ENCODE results near the gene MAP3K20. TPM values are rescaled to one million over a fixed set of nuclear protein-coding genes. Genes with fewer than 3 reads are reported as not detected.

The MAP3K20 gene
- total RNA-seq, 1 experiment from 2014 or later, result 7.1 TPM

DNA sequence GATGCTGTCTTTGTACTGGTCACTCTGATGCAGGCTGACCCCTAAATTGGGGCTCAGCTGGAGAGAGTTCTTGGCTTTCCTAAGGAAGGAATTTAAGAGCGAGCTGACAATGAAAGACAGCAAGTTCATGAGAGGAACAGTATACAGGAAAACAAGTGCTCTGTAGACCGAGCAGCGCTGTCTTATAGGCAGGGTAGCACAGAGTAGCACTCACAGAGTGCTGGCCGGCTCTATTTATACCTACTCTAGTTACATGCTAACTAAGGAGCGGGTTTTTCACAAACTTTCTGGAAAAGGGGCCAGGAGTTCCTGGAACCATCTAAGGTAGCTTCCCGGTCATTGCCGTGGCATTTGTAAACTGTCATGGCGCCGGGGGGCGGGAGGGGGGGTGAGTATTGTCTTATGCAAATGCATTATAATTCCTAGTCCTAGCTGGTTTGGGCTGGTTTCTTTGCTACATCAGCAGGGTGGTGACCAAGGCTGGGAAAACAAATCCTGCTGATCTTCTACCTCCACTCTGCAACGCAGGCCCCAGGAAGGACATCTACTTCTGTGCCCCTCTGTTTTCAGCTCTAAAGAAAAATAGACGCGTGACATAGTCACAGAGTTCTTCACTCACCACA is 31.6 kb upstream of the MAP3K20 start:
- H3K4me3 ChIP-seq (ENCODE audit: insufficient read depth, low read depth, low read length), result no peak overlapping the region
- H3K27me3 ChIP-seq (ENCODE audit: control insufficient read depth, insufficient read depth, low read length), result no peaks in the 10 kb centered on the region
- H3K36me3 ChIP-seq (replicated peaks; ENCODE audit: control insufficient read depth, insufficient read depth, low read length), result no peaks in the 10 kb centered on the region
- DNase-seq, result no peak

DNA sequence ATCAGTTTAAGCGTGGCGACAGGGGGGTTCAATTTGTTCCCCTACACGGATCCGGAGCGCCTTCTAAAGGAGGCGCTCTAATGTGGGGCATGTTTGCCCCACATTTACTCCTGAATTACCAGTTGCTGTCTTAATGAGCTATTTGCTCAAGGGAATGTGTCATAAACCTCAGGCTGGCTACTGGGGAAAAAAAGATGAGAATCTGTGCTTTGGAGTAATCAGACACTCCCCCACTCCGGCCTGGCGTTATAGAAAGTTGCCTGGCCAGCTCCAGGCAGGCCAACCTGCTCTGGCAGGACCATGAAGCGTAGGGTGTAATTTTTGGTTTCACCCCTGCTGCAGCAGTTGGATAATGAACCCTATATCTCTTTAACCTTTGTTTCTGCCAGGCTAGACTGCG is 31.0 kb upstream of the MAP3K20 start:
- no peak overlapping the region for H3K4me3 ChIP-seq (ENCODE audit: insufficient read depth, low read depth, low read length)
- H3K36me3 ChIP-seq (replicated peaks; ENCODE audit: control insufficient read depth, insufficient read depth, low read length), result no peaks in the 10 kb centered on the region
- DNase-seq, result no peak
- H3K27me3 ChIP-seq (ENCODE audit: control insufficient read depth, insufficient read depth, low read length), result no peaks in the 10 kb centered on the region

DNA sequence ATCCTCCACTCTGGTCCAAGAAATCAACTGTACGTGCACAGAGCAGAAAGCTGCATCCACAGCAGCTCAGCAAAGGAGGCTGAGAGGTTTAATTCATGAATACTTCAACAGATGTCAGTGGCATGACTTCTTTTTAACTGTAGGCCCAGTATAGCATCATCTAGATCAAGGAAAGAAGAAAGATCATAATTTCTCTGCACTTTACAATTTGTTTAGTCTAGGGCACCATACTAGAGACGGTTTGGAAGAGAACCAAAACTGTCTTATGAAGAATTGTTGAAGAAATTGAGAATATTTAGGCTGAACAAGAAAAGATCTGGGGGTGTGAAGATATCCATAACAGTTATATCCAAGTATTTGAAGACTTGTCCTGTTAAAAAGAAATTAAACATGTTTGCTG is 30.5 kb upstream of the MAP3K20 start:
- Histone ChIP-seq H3K36me3 (replicated peaks; ENCODE audit: control insufficient read depth, insufficient read depth, low read length) (no peaks in the 10 kb centered on the region), H3K4me3 (ENCODE audit: insufficient read depth, low read depth, low read length) (no peak overlapping the region), H3K27me3 (ENCODE audit: control insufficient read depth, insufficient read depth, low read length) (no peaks in the 10 kb centered on the region)
- no peak for DNase-seq

DNA sequence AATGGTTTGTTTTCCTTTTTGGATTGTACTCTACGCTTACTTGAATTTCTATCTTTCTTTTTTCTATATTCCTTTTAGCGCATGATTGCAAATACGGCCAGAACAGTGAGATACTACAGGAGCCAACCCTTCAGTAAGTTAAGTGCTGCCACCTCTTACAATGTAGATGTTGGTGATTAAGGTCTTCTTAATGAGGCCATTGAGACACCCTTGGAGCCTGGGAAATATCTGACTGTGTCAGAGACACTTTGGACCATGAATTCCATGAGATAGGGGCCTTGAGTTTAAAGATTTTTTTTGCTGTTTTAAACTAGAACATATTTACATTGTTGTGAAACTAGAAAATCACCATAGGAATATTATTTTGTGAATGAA is 27.1 kb upstream of the MAP3K20 start:
- Histone ChIP-seq H3K36me3 (replicated peaks; ENCODE audit: control insufficient read depth, insufficient read depth, low read length) (no peaks in the 10 kb centered on the region), H3K27me3 (ENCODE audit: control insufficient read depth, insufficient read depth, low read length) (no peaks in the 10 kb centered on the region), H3K4me3 (ENCODE audit: insufficient read depth, low read depth, low read length) (no peak overlapping the region)
- no peak for DNase-seq

DNA sequence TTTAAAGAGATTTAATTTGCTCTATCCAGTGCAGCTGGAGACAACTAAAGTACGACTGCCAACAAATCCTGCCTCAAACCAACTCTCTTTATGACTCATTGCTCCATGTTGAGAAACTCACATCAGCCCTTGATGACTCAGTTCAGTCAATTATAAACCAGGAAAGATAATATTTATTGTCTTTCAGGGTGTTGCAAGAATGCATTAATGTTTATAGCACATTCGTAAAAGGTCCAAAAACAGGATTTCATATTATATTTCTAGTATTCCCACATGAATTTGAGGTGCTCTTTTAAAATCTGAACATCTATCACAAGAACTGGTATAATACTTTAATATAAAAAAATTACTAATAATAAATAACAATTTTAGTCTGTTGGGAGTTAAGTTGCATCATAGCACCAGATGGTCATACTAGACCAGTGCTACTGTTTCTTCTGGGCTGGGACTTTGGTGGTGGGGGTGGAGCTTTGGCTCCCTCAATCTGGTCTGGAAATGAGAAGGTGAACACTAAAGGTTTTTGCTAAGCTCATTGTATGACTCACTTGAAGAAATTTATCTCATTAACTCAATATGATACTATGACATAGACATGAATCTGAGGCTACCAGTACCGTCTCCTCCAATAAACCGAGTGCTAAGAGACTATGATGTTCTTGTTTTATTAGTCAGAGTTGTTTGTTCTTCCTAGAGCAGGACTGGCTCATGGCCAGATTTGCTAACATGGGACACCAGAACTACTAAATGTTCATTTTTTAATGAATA is 26.6 kb upstream of the MAP3K20 start:
- Histone ChIP-seq H3K36me3 (replicated peaks; ENCODE audit: control insufficient read depth, insufficient read depth, low read length) (no peaks in the 10 kb centered on the region), H3K27me3 (ENCODE audit: control insufficient read depth, insufficient read depth, low read length) (no peaks in the 10 kb centered on the region), H3K4me3 (ENCODE audit: insufficient read depth, low read depth, low read length) (no peak overlapping the region)
- DNase-seq, result no peak

DNA sequence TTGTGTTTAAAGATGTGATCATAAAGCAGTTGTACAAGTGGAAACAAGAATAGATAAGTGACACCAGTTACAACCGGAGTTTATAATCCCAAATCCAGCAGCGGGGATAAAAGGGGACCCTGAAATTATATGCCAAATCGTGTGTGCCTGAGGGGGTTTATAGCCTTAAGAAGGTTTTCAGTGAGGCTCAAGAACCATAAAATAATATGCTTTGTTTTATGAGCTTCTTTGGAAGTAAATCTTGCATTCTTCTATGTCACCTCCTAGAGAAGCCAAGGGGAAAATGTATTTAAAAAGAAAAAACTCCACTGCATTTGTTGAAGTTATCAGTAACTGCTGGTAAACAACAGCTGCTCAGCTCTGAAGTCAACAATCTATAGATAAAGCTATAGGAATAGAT is 25.8 kb upstream of the MAP3K20 start:
- no peak for DNase-seq
- H3K4me3 ChIP-seq (ENCODE audit: insufficient read depth, low read depth, low read length), result no peak overlapping the region
- H3K36me3 ChIP-seq (replicated peaks; ENCODE audit: control insufficient read depth, insufficient read depth, low read length), result no peaks in the 10 kb centered on the region
- no peaks in the 10 kb centered on the region for H3K27me3 ChIP-seq (ENCODE audit: control insufficient read depth, insufficient read depth, low read length)

DNA sequence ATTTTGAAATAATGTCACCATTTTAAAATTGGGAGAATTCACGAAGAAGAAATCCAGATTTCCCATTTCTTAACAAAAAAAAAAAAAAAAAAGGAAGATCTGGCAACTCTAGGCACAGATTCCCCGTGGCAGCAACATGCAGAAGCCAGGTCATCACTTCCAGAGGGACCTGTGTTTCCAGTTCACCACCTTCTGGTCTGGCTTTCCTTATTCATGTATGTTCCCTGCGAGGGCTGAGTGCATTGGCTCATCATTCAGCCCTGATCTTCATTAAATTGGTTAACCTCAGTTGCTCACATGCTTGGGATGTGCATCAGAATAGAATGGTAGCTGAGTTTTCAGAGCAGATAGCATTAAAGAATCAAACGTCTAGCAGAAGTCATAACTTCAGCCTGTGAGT is 25.0 kb upstream of the MAP3K20 start:
- DNase-seq, result no peak
- Histone ChIP-seq H3K36me3 (replicated peaks; ENCODE audit: control insufficient read depth, insufficient read depth, low read length) (no peaks in the 10 kb centered on the region), H3K27me3 (ENCODE audit: control insufficient read depth, insufficient read depth, low read length) (no peaks in the 10 kb centered on the region), H3K4me3 (ENCODE audit: insufficient read depth, low read depth, low read length) (no peak overlapping the region)

DNA sequence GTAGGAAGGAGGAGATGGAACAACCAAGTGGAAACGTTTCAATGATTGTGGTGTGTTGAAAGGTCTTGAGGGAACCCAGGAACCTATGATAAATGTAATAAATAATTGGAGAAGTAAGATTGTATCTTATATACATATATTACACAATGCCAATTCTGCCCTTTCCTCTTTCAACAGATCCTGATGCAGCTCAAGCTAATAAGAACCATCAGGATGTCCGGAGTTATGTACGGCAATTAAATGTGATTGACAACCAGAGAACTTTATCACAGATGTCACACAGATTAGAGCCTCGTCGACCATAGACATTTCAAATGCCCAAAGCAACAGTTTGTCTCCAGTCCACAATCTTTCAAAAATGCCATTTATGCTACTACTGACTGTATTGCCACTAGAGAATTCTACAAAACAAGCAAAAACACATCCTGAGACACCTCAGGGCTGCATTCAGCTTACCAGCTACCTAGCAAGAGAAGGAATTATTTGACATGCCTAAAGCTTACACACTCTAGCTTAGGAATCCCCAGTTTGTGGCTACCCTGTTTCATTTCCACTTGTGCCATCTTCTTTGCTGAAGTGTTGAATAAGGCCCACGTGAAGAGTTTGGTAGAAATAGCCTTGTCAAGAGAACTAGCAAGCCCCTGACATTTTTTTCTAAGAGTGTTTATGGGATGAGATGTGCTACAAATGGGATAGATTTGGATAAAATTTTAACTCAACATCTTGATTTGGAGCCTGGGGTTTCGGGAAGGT is 24.0 kb upstream of the MAP3K20 start:
- no peaks in the 10 kb centered on the region for H3K27me3 ChIP-seq (ENCODE audit: control insufficient read depth, insufficient read depth, low read length)
- no peak overlapping the region for H3K4me3 ChIP-seq (ENCODE audit: insufficient read depth, low read depth, low read length)
- no peaks in the 10 kb centered on the region for H3K36me3 ChIP-seq (replicated peaks; ENCODE audit: control insufficient read depth, insufficient read depth, low read length)
- DNase-seq, result no peak

DNA sequence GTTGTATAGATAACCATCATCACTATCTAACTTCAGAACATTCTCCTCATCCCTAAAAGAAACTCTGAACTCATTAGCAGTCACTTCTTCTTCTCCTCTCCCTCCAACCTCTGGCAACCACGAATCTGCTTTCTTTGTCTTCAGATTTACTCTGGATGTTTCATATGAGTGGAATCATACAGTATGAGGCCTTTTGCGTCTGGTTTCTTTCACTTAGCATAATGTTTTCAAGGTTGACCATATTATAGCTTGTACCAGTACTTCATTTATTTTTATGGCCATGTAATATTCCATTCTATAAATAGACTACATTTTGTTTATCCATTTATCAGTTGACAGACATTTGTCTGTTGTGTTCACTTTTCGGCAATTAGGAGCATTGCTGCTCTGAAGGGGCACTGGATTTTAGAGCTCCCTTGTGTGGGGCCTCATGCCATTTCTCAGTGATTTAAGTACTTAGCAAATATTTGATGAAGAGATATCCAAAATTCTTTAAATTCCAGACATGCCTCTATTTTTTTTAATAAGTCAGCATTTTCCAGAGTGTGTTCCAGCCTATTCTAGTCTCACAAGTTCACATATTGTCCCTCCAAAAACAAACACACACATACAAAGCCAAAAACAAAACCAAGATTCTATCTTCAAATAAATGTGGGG is 22.5 kb upstream of the MAP3K20 start:
- Histone ChIP-seq H3K36me3 (replicated peaks; ENCODE audit: control insufficient read depth, insufficient read depth, low read length) (no peaks in the 10 kb centered on the region), H3K4me3 (ENCODE audit: insufficient read depth, low read depth, low read length) (no peak overlapping the region), H3K27me3 (ENCODE audit: control insufficient read depth, insufficient read depth, low read length) (no peaks in the 10 kb centered on the region)
- no peak for DNase-seq

DNA sequence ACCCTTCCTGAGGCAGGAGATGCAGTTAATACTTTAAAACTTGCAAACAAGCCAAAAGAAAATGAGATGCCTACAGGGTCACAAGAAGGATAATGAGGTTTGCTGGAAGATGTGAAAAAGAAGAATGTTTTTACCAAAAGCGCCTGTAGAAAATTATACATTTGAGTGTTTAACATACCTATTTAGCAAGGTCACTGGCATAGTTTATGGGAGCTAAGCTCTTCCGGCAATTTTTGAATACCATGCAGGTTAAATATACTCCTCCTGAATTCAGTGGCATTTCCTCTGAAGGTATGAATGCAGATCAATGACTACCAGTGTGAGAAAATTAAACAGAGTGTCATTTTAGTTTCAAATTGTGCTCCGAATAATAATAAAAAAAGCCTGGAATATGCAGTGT is 21.2 kb upstream of the MAP3K20 start:
- DNase-seq, result no peak
- Histone ChIP-seq H3K27me3 (ENCODE audit: control insufficient read depth, insufficient read depth, low read length) (no peaks in the 10 kb centered on the region; the same call in 1 of the 2 replicates), H3K4me3 (ENCODE audit: insufficient read depth, low read depth, low read length) (no peak overlapping the region), H3K36me3 (replicated peaks; ENCODE audit: control insufficient read depth, insufficient read depth, low read length) (no peaks in the 10 kb centered on the region)

DNA sequence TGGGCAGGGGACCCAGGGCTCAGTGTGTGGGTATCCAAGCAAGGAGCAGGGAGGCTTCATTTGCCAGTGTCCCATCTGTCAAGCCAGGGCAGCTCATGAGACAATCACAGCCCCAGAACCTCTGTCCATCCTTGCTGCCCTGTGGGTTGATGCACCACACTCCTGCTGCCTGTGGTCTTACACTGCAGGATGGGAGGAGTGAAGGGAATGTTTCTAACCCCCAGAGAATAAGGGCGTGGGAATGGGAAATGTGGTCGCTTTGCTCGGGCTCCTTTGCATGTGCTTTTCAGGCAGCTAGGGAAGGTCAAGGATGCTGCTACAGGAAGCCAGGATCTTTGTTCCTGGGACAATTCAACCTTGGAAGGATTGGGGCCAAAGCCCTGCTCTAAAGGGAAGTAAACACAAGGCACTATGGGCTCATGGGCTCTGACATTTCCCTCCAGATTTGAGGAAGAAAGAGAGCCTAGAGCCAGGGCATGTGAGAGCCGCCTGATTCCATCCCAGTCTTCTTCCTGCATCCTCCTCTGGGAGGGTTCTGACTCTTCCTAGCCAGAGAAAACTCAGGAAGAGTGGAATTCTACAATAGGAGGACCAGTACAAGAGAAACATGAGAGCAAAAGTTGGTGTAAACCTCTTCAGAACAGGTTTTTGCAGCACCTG is 18.8 kb upstream of the MAP3K20 start:
- DNase-seq, result no peak
- no peaks in the 10 kb centered on the region; the same call in 1 of the 2 replicates for H3K27me3 ChIP-seq (ENCODE audit: control insufficient read depth, insufficient read depth, low read length)
- no peaks in the 10 kb centered on the region for H3K36me3 ChIP-seq (replicated peaks; ENCODE audit: control insufficient read depth, insufficient read depth, low read length)

DNA sequence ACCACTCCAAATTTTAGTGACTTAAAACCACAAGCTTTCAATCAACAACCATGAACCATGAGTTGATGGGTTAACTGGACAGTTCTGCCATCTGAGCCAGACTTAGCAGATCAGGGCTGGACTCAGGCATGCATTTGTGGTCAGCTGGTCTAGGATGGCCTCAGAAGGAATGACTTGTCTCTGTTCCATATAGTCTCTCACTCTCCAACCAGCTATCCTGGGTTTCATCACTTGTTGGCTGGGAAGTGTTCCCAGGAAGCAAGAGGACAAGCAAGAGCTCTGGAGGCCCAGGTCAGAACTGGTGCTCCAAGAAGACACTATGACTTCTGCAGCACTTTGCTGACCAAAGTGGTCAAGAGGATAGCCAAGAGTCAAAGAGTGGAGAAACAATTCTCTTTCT is 17.5 kb upstream of the MAP3K20 start:
- Histone ChIP-seq H3K4me3 (ENCODE audit: insufficient read depth, low read depth, low read length) (no peak overlapping the region), H3K27me3 (ENCODE audit: control insufficient read depth, insufficient read depth, low read length) (no peaks in the 10 kb centered on the region; the same call in 1 of the 2 replicates), H3K36me3 (replicated peaks; ENCODE audit: control insufficient read depth, insufficient read depth, low read length) (no peaks in the 10 kb centered on the region)
- DNase-seq, result no peak

More for the DNA sequence above, 18.8 kb upstream of the MAP3K20 start:
- no peak overlapping the region for H3K4me3 ChIP-seq (ENCODE audit: insufficient read depth, low read depth, low read length)

DNA sequence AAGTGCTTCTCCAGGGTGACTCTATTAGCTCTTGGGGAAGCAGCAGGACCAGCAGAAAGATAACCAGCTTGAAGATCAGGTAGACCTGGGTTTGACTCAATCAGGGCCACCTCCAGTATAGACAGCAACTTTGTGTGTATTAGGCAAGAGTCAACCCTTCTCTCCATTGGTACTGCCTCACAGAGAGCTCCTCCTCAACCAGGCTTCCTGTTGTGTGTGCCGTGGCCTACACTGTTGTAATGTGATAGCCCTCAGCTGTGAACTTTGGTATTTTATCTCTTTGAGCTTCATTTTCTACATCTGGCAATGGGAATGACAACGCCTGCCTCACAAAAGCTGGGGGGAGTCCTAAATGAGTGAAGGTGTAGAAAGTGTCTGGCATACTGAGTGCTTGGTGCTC is 17.0 kb upstream of the MAP3K20 start:
- Histone ChIP-seq H3K36me3 (replicated peaks; ENCODE audit: control insufficient read depth, insufficient read depth, low read length) (no peaks in the 10 kb centered on the region), H3K27me3 (ENCODE audit: control insufficient read depth, insufficient read depth, low read length) (no peaks in the 10 kb centered on the region; the same call in 1 of the 2 replicates), H3K4me3 (ENCODE audit: insufficient read depth, low read depth, low read length) (no peak overlapping the region)
- no peak for DNase-seq

DNA sequence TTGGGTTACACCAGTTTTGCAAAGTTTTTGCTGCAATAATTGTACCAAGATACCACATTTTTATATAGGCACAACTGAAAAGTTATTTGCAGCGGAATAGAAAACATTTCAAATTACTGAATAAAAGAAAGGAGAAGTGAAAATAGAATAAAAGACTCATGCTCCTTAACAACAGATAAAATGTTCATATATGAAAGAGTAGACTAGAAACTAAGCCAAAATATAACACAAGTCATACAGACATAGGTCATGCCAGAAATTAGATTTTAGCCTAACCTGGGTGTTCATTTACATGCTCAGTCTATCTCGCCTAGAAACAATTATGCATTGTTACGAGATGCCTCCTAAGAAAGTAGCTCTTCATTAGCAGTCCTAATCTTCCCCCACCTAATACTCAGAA is 16.4 kb upstream of the MAP3K20 start:
- Histone ChIP-seq H3K36me3 (replicated peaks; ENCODE audit: control insufficient read depth, insufficient read depth, low read length) (no peaks in the 10 kb centered on the region), H3K4me3 (ENCODE audit: insufficient read depth, low read depth, low read length) (no peak overlapping the region), H3K27me3 (ENCODE audit: control insufficient read depth, insufficient read depth, low read length) (no peaks in the 10 kb centered on the region; the same call in 1 of the 2 replicates)
- no peak for DNase-seq

Data from H7 (cell line).